ENCODE results near the gene POLR3A.

POLR3A gene

GRCh38 chr10:77969114-77969513 is 60.2 kb downstream of the POLR3A start:
- DNase-seq: peak; percentile 34
- Histone ChIP-seq H3K36me3 (peaks cover 6% of the 10 kb centered on the region; the same call in 1 of the 2 replicates), H3K4me3 (ENCODE audit: low read depth, low read length) (no peak overlapping the region), H3K27me3 (ENCODE audit: insufficient read depth, low read depth, severe bottlenecking) (no peaks in the 10 kb centered on the region), H3K27ac (peak overlapping the region; percentile 62), H3K9me3 (ENCODE audit: severe bottlenecking) (peaks cover 3% of the 10 kb centered on the region)
- TF ChIP-seq, protein P1, sequence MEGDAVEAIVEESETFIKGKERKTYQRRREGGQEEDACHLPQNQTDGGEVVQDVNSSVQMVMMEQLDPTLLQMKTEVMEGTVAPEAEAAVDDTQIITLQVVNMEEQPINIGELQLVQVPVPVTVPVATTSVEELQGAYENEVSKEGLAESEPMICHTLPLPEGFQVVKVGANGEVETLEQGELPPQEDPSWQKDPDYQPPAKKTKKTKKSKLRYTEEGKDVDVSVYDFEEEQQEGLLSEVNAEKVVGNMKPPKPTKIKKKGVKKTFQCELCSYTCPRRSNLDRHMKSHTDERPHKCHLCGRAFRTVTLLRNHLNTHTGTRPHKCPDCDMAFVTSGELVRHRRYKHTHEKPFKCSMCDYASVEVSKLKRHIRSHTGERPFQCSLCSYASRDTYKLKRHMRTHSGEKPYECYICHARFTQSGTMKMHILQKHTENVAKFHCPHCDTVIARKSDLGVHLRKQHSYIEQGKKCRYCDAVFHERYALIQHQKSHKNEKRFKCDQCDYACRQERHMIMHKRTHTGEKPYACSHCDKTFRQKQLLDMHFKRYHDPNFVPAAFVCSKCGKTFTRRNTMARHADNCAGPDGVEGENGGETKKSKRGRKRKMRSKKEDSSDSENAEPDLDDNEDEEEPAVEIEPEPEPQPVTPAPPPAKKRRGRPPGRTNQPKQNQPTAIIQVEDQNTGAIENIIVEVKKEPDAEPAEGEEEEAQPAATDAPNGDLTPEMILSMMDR (IDR thresholded peaks at IDR 0.05; ENCODE audit: low read depth, low read length): no peak

- H3K9me3 ChIP-seq (ENCODE audit: severe bottlenecking): peaks cover 7% of the 10 kb centered on the region
- TF ChIP-seq, protein P1 (IDR thresholded peaks at IDR 0.05; ENCODE audit: low read depth, low read length): no peak
- DNase-seq: no peak
- no peak overlapping the region for H3K4me3 ChIP-seq (ENCODE audit: low read depth, low read length)
- H3K27ac ChIP-seq: no peak overlapping the region
- peaks cover 6% of the 10 kb centered on the region; the same call in 1 of the 2 replicates for H3K36me3 ChIP-seq
- H3K27me3 ChIP-seq (ENCODE audit: insufficient read depth, low read depth, severe bottlenecking): no peaks in the 10 kb centered on the region
These were observed 61.7 kb downstream of the POLR3A start for GRCh38 chr10:77967611-77968022.

- H3K4me3 ChIP-seq (ENCODE audit: low read depth, low read length): no peak overlapping the region
- peaks cover 7% of the 10 kb centered on the region for H3K9me3 ChIP-seq (ENCODE audit: severe bottlenecking)
- no peak for DNase-seq
- H3K27me3 ChIP-seq (ENCODE audit: insufficient read depth, low read depth, severe bottlenecking): no peaks in the 10 kb centered on the region
- no peaks in the 10 kb centered on the region for H3K36me3 ChIP-seq
- TF ChIP-seq, protein P1 (IDR thresholded peaks at IDR 0.05; ENCODE audit: low read depth, low read length): no peak
- H3K27ac ChIP-seq: no peak overlapping the region
These were observed 64.0 kb downstream of the POLR3A start for GRCh38 chr10:77965294-77965693.

- no peak overlapping the region for H3K4me3 ChIP-seq (ENCODE audit: low read depth, low read length)
- H3K9me3 ChIP-seq (ENCODE audit: severe bottlenecking): peaks cover 7% of the 10 kb centered on the region
- DNase-seq: no peak
- no peak overlapping the region for H3K27ac ChIP-seq
- H3K27me3 ChIP-seq (ENCODE audit: insufficient read depth, low read depth, severe bottlenecking): no peaks in the 10 kb centered on the region
- H3K36me3 ChIP-seq: no peaks in the 10 kb centered on the region
- TF ChIP-seq, protein P1 (IDR thresholded peaks at IDR 0.05; ENCODE audit: low read depth, low read length): no peak
These were observed 64.5 kb downstream of the POLR3A start for GRCh38 chr10:77964811-77965210.

DNA sequence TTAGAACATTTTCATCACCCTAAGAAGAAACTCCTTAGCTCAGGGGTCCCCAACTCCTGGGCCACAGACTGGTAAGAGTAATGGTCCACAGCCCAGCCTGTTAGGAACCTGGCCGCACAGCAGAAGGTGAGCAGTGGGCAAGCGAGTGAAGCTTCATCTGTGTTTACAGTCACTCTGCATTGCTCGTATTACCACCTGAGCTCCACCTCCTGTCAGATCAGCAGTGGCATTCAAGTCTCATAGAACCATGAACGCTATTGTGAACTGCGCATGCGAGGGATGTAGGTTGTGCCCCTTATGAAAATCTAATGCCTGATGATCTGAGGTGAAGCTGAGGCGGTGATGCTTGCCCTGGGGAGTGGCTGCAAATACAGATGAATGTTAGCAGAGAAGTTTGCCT is 65.4 kb downstream of the POLR3A start:
- TF ChIP-seq, protein P1 (IDR thresholded peaks at IDR 0.05; ENCODE audit: low read depth, low read length): no peak
- no peak for DNase-seq
- Histone ChIP-seq H3K9me3 (ENCODE audit: severe bottlenecking) (peaks cover 7% of the 10 kb centered on the region), H3K27me3 (ENCODE audit: insufficient read depth, low read depth, severe bottlenecking) (no peaks in the 10 kb centered on the region), H3K27ac (no peak overlapping the region), H3K36me3 (no peaks in the 10 kb centered on the region), H3K4me3 (ENCODE audit: low read depth, low read length) (no peak overlapping the region)

Measured in WERI-Rb-1 (cell line).